Measurements from ENCODE around the gene KRTAP5-3. TPM values are rescaled to one million over a fixed set of nuclear protein-coding genes. Genes with fewer than 3 reads are reported as not detected.

Gene KRTAP5-3
- total RNA-seq, 1 experiment from 2014 or later: not detected

DNA sequence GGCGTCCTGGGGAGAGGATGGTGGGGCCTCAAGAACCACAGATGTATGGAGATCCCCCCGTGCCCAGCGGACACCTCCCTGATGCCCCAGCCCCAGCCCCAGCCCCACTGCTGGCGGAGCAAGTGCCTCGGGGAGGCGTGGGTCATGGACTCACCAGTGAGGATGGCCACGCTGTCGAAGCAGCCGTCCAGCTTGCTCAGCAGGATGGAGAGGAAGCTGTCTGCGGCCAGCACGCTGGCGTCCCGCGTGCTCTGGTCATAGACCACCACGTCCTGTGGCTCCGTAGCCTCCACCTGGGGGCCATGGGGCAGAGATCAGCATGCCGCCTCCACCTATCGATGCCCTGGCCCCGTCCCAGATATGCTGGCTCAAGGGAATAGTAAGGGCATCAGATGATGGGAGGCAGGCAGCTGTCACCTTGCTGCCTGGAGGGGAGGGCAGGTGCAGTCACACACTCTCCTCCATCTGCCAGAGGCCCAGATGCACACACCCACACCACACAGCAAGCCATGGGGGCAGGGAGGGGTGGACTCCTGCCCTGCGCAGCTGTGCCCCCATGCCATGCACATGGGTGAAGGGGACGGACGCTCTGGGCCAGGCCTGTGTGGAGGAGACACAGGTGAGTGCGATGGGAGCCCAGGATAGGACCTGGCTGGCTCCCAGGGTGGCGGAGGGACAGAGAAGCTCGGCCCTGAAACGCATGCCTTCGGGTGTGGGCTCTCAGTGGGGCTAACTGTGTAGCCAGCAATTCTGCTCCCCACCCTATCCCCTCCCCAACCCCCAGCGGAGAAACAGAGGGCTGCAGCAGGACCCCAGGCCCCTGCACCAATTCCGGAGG is 44.3 kb downstream of the KRTAP5-3 start:
- Histone ChIP-seq H3K56ac (ENCODE audit: insufficient read length, low read depth, low read length) (no peak overlapping the region), H3K4me1 (ENCODE audit: insufficient read depth, low read length) (no peaks in the 10 kb centered on the region; the same call in 1 of the 2 replicates), H2BK120ac (ENCODE audit: low read depth, low read length, poor library complexity, severe bottlenecking) (no peak overlapping the region), H3T11ph (ENCODE audit: low read length) (no peak overlapping the region), H2BK12ac (ENCODE audit: insufficient read length, low read depth, low read length) (no peak overlapping the region), H3K18ac (ENCODE audit: insufficient read length, low read depth, low read length) (no peak overlapping the region), H3K79me2 (ENCODE audit: insufficient read depth, low read length) (no peaks in the 10 kb centered on the region), H4K5ac (ENCODE audit: insufficient read length, low read depth, low read length) (no peak overlapping the region), H3K27ac (ENCODE audit: insufficient read length, low read depth, low read length) (no peak overlapping the region), H3K4me2 (ENCODE audit: insufficient read depth, insufficient read length, low read length) (no peak overlapping the region), H2AK5ac (ENCODE audit: insufficient read length, low read length) (no peak overlapping the region), H3K9ac (ENCODE audit: extremely low read depth, insufficient read length, low read length) (no peak overlapping the region), H3K79me1 (ENCODE audit: insufficient read depth, low read depth, low read length, poor library complexity, severe bottlenecking) (no peaks in the 10 kb centered on the region), H3K9me3 (ENCODE audit: control insufficient read depth, low read depth, low read length) (no peaks in the 10 kb centered on the region), H4K91ac (ENCODE audit: insufficient read length, low read depth, low read length) (no peak overlapping the region), H4K20me1 (ENCODE audit: control insufficient read depth, insufficient read depth, insufficient read length) (no peaks in the 10 kb centered on the region), H3K23ac (ENCODE audit: insufficient read length, low read depth, low read length) (no peak overlapping the region), H2AFZ (ENCODE audit: low read length) (no peak overlapping the region), H3K4ac (ENCODE audit: low read depth, low read length) (no peak overlapping the region), H2BK5ac (ENCODE audit: insufficient read length, low read length) (no peak overlapping the region), H3K23me2 (ENCODE audit: insufficient read length, low read depth, low read length, poor library complexity, severe bottlenecking) (no peaks in the 10 kb centered on the region), H4K8ac (replicated peaks; ENCODE audit: insufficient read length, low read depth, low read length) (no peak overlapping the region), H3K27me3 (ENCODE audit: insufficient read depth, low read length) (no peaks in the 10 kb centered on the region; the same call in 1 of the 2 replicates), H3K14ac (ENCODE audit: insufficient read depth, low read length) (peak overlapping the region; percentile 10; the same call in 1 of the 2 replicates), H2BK15ac (ENCODE audit: low read depth, low read length) (no peak overlapping the region), H2BK20ac (ENCODE audit: low read depth, low read length, poor library complexity, severe bottlenecking) (no peak overlapping the region)
- Mint-ChIP-seq H3K4me1 (peaks cover 17 to 40% of the 10 kb centered on the region in 2 experiments), H3K9me3 (no peaks in the 10 kb centered on the region), H3K4me3 (no peak overlapping the region), H3K27me3 (ENCODE audit: low read depth) (peaks cover 24% of the 10 kb centered on the region), H3K27ac (no peak overlapping the region), H3K36me3 (ENCODE audit: insufficient read depth in 1 of 3, low read depth in 3 of 3) (no peaks in the 10 kb centered on the region)
- no CpG with 5 or more reads among the region's 29 CpGs for WGBS (ENCODE audit: extremely low coverage, insufficient read length, low lambda C conversion rate)
- DNase-seq: no peak
- TF ChIP-seq, protein P1, sequence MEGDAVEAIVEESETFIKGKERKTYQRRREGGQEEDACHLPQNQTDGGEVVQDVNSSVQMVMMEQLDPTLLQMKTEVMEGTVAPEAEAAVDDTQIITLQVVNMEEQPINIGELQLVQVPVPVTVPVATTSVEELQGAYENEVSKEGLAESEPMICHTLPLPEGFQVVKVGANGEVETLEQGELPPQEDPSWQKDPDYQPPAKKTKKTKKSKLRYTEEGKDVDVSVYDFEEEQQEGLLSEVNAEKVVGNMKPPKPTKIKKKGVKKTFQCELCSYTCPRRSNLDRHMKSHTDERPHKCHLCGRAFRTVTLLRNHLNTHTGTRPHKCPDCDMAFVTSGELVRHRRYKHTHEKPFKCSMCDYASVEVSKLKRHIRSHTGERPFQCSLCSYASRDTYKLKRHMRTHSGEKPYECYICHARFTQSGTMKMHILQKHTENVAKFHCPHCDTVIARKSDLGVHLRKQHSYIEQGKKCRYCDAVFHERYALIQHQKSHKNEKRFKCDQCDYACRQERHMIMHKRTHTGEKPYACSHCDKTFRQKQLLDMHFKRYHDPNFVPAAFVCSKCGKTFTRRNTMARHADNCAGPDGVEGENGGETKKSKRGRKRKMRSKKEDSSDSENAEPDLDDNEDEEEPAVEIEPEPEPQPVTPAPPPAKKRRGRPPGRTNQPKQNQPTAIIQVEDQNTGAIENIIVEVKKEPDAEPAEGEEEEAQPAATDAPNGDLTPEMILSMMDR (conservative IDR thresholded peaks at IDR 0.05): no peak
